Measurements from ENCODE around the gene HOXB6.

The HOXB6 gene

GRCh38 chr17:48621410-48622392 lies 16.9 kb upstream of the HOXB6 start:
- no peak for DNase-seq

- DNase-seq = no peak
These were observed 15.8 kb upstream of the HOXB6 start for GRCh38 chr17:48620461-48621139.

GRCh38 chr17:48619826-48620449 lies 15.2 kb upstream of the HOXB6 start:
- no peak for DNase-seq

- DNase-seq = peak; percentile 12
These were observed 13.6 kb upstream of the HOXB6 start for GRCh38 chr17:48618256-48618896.

- DNase-seq = no peak
These were observed 12.9 kb upstream of the HOXB6 start for GRCh38 chr17:48617471-48618255.

- DNase-seq = no peak
These were observed 12.1 kb upstream of the HOXB6 start for GRCh38 chr17:48616717-48617470.

- no peak for DNase-seq
These were observed 11.4 kb upstream of the HOXB6 start for GRCh38 chr17:48615963-48616716.

GRCh38 chr17:48615047-48615962 lies 10.5 kb upstream of the HOXB6 start, which contains the start of gene HOXB8:
HOXB8 (minus strand) TSS chr17:48615292; CDS start chr17:48614704, 588 bp downstream.
- no peak for DNase-seq

GRCh38 chr17:48613862-48614694 lies 9.3 kb upstream of the HOXB6 start:
- DNase-seq = no peak

- DNase-seq = no peak
These were observed 8.3 kb upstream of the HOXB6 start for GRCh38 chr17:48612854-48613691.

- DNase-seq = no peak
These were observed 7.7 kb upstream of the HOXB6 start for GRCh38 chr17:48612456-48612853.

GRCh38 chr17:48611681-48612455 lies 7.1 kb upstream of the HOXB6 start:
- DNase-seq = no peak

- DNase-seq = no peak
These were observed 6.4 kb upstream of the HOXB6 start for GRCh38 chr17:48611213-48611612.

- DNase-seq = no peak
These were observed 5.8 kb upstream of the HOXB6 start, which contains the start of gene HOXB7 for GRCh38 chr17:48610282-48611211. HOXB7 (minus strand) TSS chr17:48611017; CDS start chr17:48610918, 99 bp downstream.

- no peak for DNase-seq
These were observed 5.0 kb upstream of the HOXB6 start for GRCh38 chr17:48609759-48610281.

All from amniotic stem cell (primary cell).